OCI-LY1 (cell line): ENCODE measurements around the gene CNGA1.
"Not testable (repeated sequence)": the region's sequence is repeated elsewhere in the genome, so short reads cannot be mapped to it uniquely, and the experiment has no call there.

ENCODE experiments used
- CTCF ChIP-seq: fragments of 200-600 bp; sonication (generic), shearing (Covaris generic); IDR thresholded peaks from 2 replicates; pipeline ENCODE4 v1.5.1; 2017; ENCODE audit warnings: mild to moderate bottlenecking, antibody characterized with exemption, low read length, moderate library complexity, mixed read lengths
- EZH2 ChIP-seq: fragments of 200-600 bp; sonication (generic), shearing (Covaris generic); IDR thresholded peaks from 2 replicates; pipeline ENCODE4 v1.8.0; 2017; ENCODE audit warnings: borderline replicate concordance, mixed run types, mild to moderate bottlenecking, antibody characterized with exemption, low read length, moderate library complexity, mixed read lengths

- not testable (repeated sequence) for TF ChIP-seq CTCF, EZH2
These were observed 5.6 kb downstream of the CNGA1 start for GRCh38 chr4:48010906-48011305.
